GM20000 (cell line): Measurements from ENCODE around the gene RAB3IP.
"Not testable (repeated sequence)": the region's sequence is repeated elsewhere in the genome, so short reads cannot be mapped to it uniquely, and the experiment has no call there.

Experiments
- DNase-seq: peaks from one replicate; pipeline ENCODE4 v3.0.0; 2012; ENCODE audit warnings: low spot score
- CTCF ChIP-seq: IDR thresholded peaks from 2 replicates; pipeline ENCODE4 v1.5.1; 2012; ENCODE audit warnings: mild to moderate bottlenecking, control low read depth; ENCODE audit errors: extremely low read depth, missing control alignments

RAB3IP gene

GRCh38 chr12:69756088-69756755, 17.6 kb downstream of the RAB3IP start:
- no peak for TF ChIP-seq CTCF

GRCh38 chr12:69758105-69758504, 19.4 kb downstream of the RAB3IP start:
- DNase-seq: no peak
- no peak for TF ChIP-seq CTCF

More at GRCh38 chr12:69756088-69756755, 17.6 kb downstream of the RAB3IP start:
- no peak for DNase-seq

- not testable (repeated sequence) for DNase-seq
Measured at GRCh38 chr12:69759581-69759980, 20.9 kb downstream of the RAB3IP start.

- TF ChIP-seq CTCF: no peak
- DNase-seq: no peak
Measured at GRCh38 chr12:69765515-69765914, 26.9 kb downstream of the RAB3IP start.

- TF ChIP-seq CTCF: no peak
- no peak for DNase-seq
Measured at GRCh38 chr12:69766260-69766659, 27.6 kb downstream of the RAB3IP start.

GRCh38 chr12:69779928-69780327, 41.3 kb downstream of the RAB3IP start:
- DNase-seq: no peak
- TF ChIP-seq CTCF: no peak

- no peak for DNase-seq
- TF ChIP-seq CTCF: no peak
Measured at GRCh38 chr12:69783365-69783764, 44.7 kb downstream of the RAB3IP start.

GRCh38 chr12:69789351-69789750, 50.7 kb downstream of the RAB3IP start:
- DNase-seq: no peak
- TF ChIP-seq CTCF: no peak
